Sciatic nerve (tissue), 2 donors: Measurements from ENCODE around the gene CRKL. TPM values are rescaled to one million over a fixed set of nuclear protein-coding genes. Genes with fewer than 3 reads are reported as not detected.
"Not testable (repeated sequence)": the region's sequence is repeated elsewhere in the genome, so short reads cannot be mapped to it uniquely, and the experiment has no call there.

Source experiments
- ATAC-seq: fragments of 200-7000 bp; cut with Tn5 transposase; one replicate; pipeline ENCODE4 v1.9.1; 2020; ENCODE audit warnings: mild to moderate bottlenecking, moderate library complexity
- DNase-seq: peaks from one replicate; pipeline ENCODE4 v3.0.0-alpha.2; 2020; ENCODE audit warnings: low spot score
- intact Hi-C: fragments of 100-400 bp; cut with DNase I; formaldehyde crosslinking; loops from one replicate; pipeline ENCODE4 v1.14.2; 2022
- total RNA-seq: library from RNA; stranded (reverse); fragmentation: NEBNext Ultra II Directional; extraction: Animal tissue kit (Norgen Biotek cat#: 25700); gene quantifications from one replicate; pipeline ENCODE4 v1.2.1, GENCODE V29; 2021
- donor health status: DM: no; HTN: no; CAD: no.
- donor health status: DM: no; HTN: no; CAD: no.

Gene CRKL
- total RNA-seq, 1 donor from 2014 or later = 61.4 TPM

- intact Hi-C loops = no loop called here
- ATAC-seq = no peak
- DNase-seq = no peak
Measured at GRCh38 chr22:20930004-20930403, 12.8 kb downstream of the CRKL start.

- intact Hi-C loops, DNase-seq, ATAC-seq: not testable (repeated sequence)
Measured at GRCh38 chr22:20930435-20930834, 13.2 kb downstream of the CRKL start.

GRCh38 chr22:20931126-20931654 is 14.0 kb downstream of the CRKL start:
- ATAC-seq = no peak
- intact Hi-C loops = no loop called here
- no peak for DNase-seq

- ATAC-seq (no peak), DNase-seq (no peak)
- intact Hi-C loops = no loop called here
Measured at GRCh38 chr22:20933910-20934309, 16.7 kb downstream of the CRKL start.

GRCh38 chr22:20935049-20935448 is 17.8 kb downstream of the CRKL start:
- intact Hi-C loops, ATAC-seq, DNase-seq: not testable (repeated sequence)

GRCh38 chr22:20935780-20936539 is 18.8 kb downstream of the CRKL start:
- intact Hi-C loops, DNase-seq, ATAC-seq: not testable (repeated sequence)

- intact Hi-C loops = no loop called here
- ATAC-seq (no peak), DNase-seq (no peak)
Measured at GRCh38 chr22:20937031-20937793, 20.0 kb downstream of the CRKL start.

- no peak for DNase-seq
- intact Hi-C loops = no loop called here
Measured at GRCh38 chr22:20937794-20938671, 20.8 kb downstream of the CRKL start.

GRCh38 chr22:20939457-20940185 is 22.4 kb downstream of the CRKL start:
- intact Hi-C loops, DNase-seq, ATAC-seq: not testable (repeated sequence)

More at GRCh38 chr22:20937794-20938671, 20.8 kb downstream of the CRKL start:
- ATAC-seq = no peak

GRCh38 chr22:20940186-20940651 is 23.0 kb downstream of the CRKL start:
- intact Hi-C loops = no loop called here
- no peak for DNase-seq

GRCh38 chr22:20940904-20941385 is 23.7 kb downstream of the CRKL start:
- intact Hi-C loops = no loop called here
- ATAC-seq (no peak), DNase-seq (no peak)

More at GRCh38 chr22:20940186-20940651, 23.0 kb downstream of the CRKL start:
- no peak for ATAC-seq

- intact Hi-C loops, DNase-seq, ATAC-seq: not testable (repeated sequence)
Measured at GRCh38 chr22:20942203-20942902, 25.1 kb downstream of the CRKL start.

- intact Hi-C loops = no loop called here
- DNase-seq (no peak), ATAC-seq (no peak)
Measured at GRCh38 chr22:20943104-20943933, 26.1 kb downstream of the CRKL start.

- ATAC-seq (no peak), DNase-seq (no peak)
- intact Hi-C loops = no loop called here
Measured at GRCh38 chr22:20944042-20944441, 26.8 kb downstream of the CRKL start.

- intact Hi-C loops = no loop called here
- no peak for ATAC-seq
- no peak for DNase-seq
Measured at GRCh38 chr22:20945578-20945934, 28.3 kb downstream of the CRKL start.

GRCh38 chr22:20946080-20946986 is 29.1 kb downstream of the CRKL start:
- DNase-seq (no peak), ATAC-seq (no peak)
- intact Hi-C loops = no loop called here
